ENCODE measurements around the gene EZH1. TPM values are rescaled to one million over a fixed set of nuclear protein-coding genes. Genes with fewer than 3 reads are reported as not detected.

EZH1 gene
- total RNA-seq, 1 experiment from 2014 or later: 22.8 TPM

- peaks cover 20% of the 10 kb centered on the region for H3K79me2 ChIP-seq (ENCODE audit: low read depth)
- POLR2A ChIA-PET (ENCODE audit: unreplicated experiment): interaction anchor here (0.6 kb wide), 2 partner anchors 101 to 147 kb away, joined by 3 read pairs; no protein-coding TSS in a partner anchor
- no peaks in the 10 kb centered on the region for H3K9me3 ChIP-seq (ENCODE audit: insufficient read depth, low read depth)
- peak overlapping the region; percentile 93 for H2AFZ ChIP-seq
- peak overlapping the region; percentile 79 for H3K4me2 ChIP-seq
- H4K20me1 ChIP-seq (ENCODE audit: insufficient read depth): no peaks in the 10 kb centered on the region
- H3F3A ChIP-seq (ENCODE audit: insufficient read depth, low read depth): peaks cover 41% of the 10 kb centered on the region
- intact Hi-C loops (cut with micrococcal nuclease; ENCODE audit: unreplicated experiment): loop anchor here (1.0 to 5.0 kb wide), 4 partner anchors 61 to 352 kb away; partner anchors contain the start of gene CAVIN1
- peak; percentile 72 to 82 for DNase-seq
- H3K4me3 ChIP-seq: peak overlapping the region; percentile 65
- CTCF ChIA-PET: interaction anchor here (0.6 to 2.5 kb wide), 4 partner anchors 13 to 101 kb away, joined by 3 to 12 read pairs (median 6); no protein-coding TSS in a partner anchor
- H3K9me2 ChIP-seq (ENCODE audit: insufficient read depth): no peaks in the 10 kb centered on the region
- H3K27me3 ChIP-seq (ENCODE audit: insufficient read depth, low read depth): no peaks in the 10 kb centered on the region
- TF ChIP-seq CTCF (conservative IDR thresholded peaks at IDR 0.05) (peak; percentile 80), EZH2 (IDR thresholded peaks at IDR 0.05; ENCODE audit: low read depth) (no peak)
- BruUV-seq (replicated peaks): no TSS peak
- no peaks in the 10 kb centered on the region for H3K36me3 ChIP-seq (ENCODE audit: low read depth)
- peaks cover 45% of the 10 kb centered on the region for H3K4me1 ChIP-seq (replicated peaks; ENCODE audit: insufficient read depth)
- peak overlapping the region; percentile 60 for H3K27ac ChIP-seq
Measured at GRCh38 chr17:42679492-42680330, 65.1 kb downstream of the EZH1 start.

- H3K79me2 ChIP-seq (ENCODE audit: low read depth): peaks cover 23% of the 10 kb centered on the region
- CTCF ChIA-PET: interaction anchor here (0.8 to 2.5 kb wide), 4 partner anchors 12 to 238 kb away, joined by 3 to 12 read pairs (median 10); no protein-coding TSS in a partner anchor
- H2AFZ ChIP-seq: peak overlapping the region; percentile 93
- no peak for TF ChIP-seq CTCF (conservative IDR thresholded peaks at IDR 0.05)
- no peak for TF ChIP-seq EZH2 (IDR thresholded peaks at IDR 0.05; ENCODE audit: low read depth)
- H3K4me2 ChIP-seq: peak overlapping the region; percentile 79
- no TSS peak for BruUV-seq (replicated peaks)
- no peaks in the 10 kb centered on the region for H3K36me3 ChIP-seq (ENCODE audit: low read depth)
- peaks cover 45% of the 10 kb centered on the region for H3F3A ChIP-seq (ENCODE audit: insufficient read depth, low read depth)
- H3K27me3 ChIP-seq (ENCODE audit: insufficient read depth, low read depth): no peaks in the 10 kb centered on the region
- peak in 1 of 2 experiments; percentile 71 for DNase-seq
- H3K9me2 ChIP-seq (ENCODE audit: insufficient read depth): no peaks in the 10 kb centered on the region
- POLR2A ChIA-PET (ENCODE audit: unreplicated experiment): interaction anchor here (0.6 kb wide), 3 partner anchors 70 to 147 kb away, joined by 3 to 8 read pairs (median 3); partner anchors contain the start of genes RETREG3 and TUBG1
- H4K20me1 ChIP-seq (ENCODE audit: insufficient read depth): no peaks in the 10 kb centered on the region
- peaks cover 52% of the 10 kb centered on the region for H3K4me1 ChIP-seq (replicated peaks; ENCODE audit: insufficient read depth)
- H3K9me3 ChIP-seq (ENCODE audit: insufficient read depth, low read depth): no peaks in the 10 kb centered on the region
- intact Hi-C loops (cut with micrococcal nuclease; ENCODE audit: unreplicated experiment): loop anchor here (1.0 to 5.0 kb wide), 5 partner anchors 12 to 352 kb away; partner anchors contain the start of gene CAVIN1
- H3K27ac ChIP-seq: peak overlapping the region; percentile 61
- peak overlapping the region; percentile 65; the same call in 1 of the 2 replicates for H3K4me3 ChIP-seq
Measured at GRCh38 chr17:42678951-42679491, 65.8 kb downstream of the EZH1 start.

All from PC-9 (cell line).